HG03175 (cell line): ENCODE data around the gene NCAM2.

ENCODE experiments used
- ATAC-seq: cut with Tn5 transposase; IDR thresholded peaks from one replicate; pipeline ENCODE4 v1.9.1; 2021; ENCODE audit warnings: mild to moderate bottlenecking, moderate library complexity; ENCODE audit not compliant: unreplicated experiment

The NCAM2 gene

DNA sequence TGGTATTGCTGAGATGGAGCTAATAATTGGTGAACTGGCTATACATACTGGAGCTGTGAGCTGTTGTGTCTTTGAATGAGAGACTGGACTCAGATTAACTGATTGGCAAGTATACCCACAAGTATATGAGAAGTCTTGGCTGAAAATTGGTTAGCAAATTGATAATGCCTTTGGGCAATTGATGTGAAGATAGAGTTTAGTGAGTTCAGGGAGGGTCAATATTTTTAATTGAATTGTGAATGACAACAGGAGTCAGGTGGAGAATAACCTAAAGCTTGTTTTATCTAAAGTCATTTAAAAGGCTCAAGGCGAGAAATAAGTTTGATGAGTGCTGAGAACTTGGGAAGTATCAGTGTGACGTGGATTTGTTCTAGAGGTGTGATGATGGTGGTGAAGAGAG lies 27.5 kb downstream of the NCAM2 start:
- ATAC-seq = no peak

DNA sequence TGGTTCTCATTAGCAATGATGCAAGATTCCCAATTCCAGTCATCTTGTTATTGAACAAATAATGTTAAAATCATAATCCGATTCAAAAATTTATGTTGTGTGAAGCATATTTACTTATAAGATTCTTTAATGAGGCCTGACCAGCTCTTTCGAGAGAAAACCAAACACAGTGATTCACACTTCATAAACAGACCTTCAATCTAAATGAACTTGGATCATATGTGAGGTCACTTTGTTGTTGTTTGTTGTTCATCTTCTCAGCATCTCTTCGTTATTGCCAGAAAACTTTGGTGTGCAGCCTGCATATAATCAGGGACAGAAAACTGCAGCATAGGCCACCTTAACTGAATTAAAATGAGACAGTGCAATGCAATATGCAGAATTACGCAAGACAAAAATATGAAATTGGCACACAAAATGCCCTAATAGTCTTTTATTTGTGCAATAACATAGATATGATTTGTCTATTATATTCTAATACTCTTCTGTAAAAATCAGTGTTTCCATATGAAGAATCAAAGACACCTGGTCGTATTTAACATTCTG lies 30.1 kb downstream of the NCAM2 start:
- ATAC-seq = no peak

DNA sequence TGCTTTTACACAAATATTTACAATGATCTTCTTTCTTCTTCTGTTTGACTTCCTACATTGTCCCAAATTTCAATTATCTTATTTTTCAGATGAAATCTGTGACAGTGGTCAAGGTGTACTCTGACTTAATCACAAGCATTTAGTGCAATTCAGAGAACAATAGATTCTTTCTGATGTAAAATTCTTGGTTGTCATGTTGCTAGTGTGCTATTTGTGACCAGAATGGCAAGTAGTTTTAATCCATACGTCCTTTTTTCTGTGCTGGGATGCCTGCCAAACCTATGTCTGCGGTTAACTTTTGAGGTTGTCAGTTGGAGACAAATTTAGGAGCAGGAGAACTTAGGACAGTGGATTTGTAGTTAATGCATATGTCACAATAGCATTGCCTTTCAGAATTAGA lies 31.0 kb downstream of the NCAM2 start:
- no peak for ATAC-seq

DNA sequence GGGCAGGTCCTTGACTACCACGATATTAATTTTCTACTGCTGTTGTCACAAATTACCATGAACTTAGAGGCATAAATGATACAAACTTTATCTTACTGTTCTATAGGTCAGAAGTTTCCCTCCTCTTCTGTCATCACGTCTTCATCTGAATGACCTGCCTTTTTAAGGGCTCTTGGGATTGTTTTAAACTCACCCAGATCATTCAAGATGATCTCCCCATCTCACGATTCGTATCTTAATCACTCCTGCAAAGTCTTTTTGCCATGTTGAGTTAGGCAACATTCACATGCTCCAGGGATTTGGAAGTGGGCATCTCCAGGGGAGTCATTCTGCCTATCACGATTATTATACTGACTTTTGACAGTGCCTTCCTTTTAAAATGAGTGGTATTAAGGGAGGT lies 32.1 kb downstream of the NCAM2 start:
- ATAC-seq = no peak

DNA sequence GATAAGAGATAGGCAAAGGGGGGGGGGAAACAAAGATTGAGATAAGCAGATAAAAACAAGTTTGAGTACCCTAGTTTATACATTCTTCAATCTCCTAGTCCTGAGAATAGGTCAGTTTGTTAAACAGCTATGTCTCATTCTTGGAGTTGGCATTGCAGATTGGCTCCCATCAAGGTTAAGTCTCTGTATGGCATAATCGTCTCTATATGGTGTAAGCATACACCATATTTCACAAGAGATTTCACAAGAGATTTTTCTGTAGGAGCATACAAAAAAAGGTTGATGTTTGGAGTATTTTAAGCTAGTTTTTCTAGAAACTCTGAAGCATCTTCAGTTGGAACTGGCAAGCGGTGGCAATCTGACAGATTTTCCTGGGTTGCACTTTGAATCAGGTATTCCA lies 35.8 kb downstream of the NCAM2 start:
- no peak for ATAC-seq

DNA sequence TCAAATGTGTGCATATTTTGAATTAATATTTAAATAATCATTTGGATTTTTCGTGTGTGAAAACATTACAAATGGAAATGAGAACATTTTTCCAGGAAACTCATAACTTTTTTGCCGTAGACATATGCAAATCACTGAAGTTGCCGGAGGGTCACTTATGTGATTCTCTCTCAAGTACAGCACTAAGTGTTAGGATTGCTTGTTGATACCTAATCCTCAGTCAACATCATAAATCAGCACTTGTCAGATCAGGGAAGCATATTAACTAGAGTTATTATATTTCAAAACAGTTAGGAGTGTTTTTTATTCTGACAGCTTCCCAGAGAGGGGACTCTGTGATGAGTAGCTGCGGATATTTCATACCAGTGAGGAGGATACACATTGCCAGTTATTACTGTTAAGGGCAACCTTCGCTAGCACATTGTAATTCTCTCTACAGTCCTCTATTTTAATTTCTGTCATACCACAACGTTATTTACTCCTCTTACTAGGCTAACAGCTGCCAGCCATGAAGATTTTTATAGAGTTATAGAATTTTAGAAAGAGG lies 41.5 kb downstream of the NCAM2 start:
- no peak for ATAC-seq

DNA sequence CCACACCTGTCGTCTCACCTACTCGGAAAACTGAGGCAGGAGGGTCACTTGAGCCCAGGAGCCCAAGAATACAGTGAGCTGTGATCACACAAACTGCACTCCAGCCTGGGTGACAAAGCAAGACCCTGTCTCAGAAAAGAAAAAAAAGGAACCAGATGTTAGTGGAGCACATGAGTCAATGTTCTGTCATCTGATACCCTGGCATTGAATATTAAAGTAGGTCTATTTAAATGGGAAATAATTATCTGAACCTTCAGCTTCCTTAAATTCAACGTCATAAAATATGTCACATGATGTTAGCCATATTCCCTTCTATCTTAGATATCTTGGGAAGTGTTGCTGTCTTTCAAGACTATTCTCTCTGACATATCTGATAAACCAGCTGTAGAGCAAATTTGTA lies 47.3 kb downstream of the NCAM2 start:
- ATAC-seq = no peak

DNA sequence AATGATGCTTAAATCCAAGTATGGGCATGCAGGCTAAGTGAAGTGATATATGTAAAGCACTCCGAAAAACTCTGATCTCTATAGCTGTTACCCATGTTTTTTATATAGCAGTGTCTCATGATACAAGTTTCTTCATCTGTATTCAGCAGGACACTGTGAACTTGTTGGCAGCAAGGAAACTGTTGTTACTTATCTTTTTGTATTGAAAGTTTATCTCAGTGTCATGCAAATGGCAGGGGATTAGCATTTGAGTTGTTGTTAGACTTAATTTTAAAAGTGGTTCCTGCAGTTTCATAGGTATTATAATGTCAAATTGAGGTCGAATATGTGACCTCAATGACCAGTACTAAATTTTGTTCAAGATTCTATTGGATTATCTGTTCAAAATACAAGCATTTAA lies 47.9 kb downstream of the NCAM2 start:
- ATAC-seq = no peak

DNA sequence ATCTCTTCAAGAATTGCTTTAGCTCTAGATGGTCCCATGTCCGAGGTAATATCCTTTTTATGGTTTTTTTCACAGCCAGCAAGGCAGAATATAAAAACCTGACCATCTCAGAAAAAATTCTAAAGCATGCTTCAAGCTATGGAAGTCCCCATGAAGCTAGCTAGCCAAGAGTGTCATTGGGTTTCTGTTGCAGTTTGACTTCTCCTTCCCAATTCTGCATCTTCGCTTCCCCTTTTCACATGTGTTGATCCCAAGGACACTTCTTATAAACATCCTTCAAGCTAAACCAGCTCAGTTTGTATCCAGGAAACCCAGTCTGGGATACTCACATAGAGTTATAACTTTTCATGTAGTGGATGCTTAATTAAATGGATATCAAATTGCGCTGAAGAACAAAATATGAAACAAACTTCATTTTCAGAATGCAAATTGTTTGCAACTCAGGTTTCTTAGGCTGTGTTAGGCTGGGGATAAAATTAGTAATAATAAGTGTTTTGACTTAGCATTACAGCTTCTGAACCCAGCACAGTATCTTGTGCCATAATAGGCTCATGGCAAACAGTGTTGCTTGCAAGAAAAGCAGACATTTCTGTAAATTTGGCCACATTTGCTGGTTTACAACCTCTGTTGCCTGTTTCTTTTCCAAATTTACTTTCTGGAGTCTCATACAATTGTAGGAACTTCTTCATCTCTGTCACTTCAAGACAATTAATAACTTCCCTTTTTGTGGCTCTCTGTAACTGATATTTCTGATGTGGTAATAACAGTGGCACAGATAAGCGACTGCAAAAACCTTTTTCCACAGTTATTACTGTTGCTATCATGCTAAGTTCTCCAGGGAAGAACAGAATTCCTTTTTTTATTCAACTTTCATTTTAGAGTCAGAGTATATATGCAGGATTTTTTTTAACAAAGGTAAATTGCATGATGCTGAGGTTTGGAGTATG lies 53.2 kb downstream of the NCAM2 start:
- ATAC-seq = no peak

DNA sequence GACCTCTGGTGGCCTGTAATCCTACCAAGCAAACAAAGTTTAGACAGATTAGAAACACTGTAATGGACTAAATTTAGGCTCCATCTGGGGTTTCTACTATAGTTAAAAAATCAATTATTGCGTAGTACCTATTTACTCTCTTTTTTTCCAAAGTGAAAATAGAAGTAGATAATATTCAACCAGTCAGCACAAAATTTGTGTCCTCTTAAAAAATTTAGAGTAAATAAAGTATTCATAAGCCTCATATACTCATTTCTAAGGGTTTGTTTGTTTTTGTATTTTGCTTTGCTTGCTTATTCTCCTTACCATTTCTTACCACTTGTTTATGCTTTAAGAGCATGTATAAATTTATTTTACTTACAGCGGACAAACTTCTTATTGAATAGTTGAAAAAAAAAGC lies 54.5 kb downstream of the NCAM2 start:
- ATAC-seq = no peak

DNA sequence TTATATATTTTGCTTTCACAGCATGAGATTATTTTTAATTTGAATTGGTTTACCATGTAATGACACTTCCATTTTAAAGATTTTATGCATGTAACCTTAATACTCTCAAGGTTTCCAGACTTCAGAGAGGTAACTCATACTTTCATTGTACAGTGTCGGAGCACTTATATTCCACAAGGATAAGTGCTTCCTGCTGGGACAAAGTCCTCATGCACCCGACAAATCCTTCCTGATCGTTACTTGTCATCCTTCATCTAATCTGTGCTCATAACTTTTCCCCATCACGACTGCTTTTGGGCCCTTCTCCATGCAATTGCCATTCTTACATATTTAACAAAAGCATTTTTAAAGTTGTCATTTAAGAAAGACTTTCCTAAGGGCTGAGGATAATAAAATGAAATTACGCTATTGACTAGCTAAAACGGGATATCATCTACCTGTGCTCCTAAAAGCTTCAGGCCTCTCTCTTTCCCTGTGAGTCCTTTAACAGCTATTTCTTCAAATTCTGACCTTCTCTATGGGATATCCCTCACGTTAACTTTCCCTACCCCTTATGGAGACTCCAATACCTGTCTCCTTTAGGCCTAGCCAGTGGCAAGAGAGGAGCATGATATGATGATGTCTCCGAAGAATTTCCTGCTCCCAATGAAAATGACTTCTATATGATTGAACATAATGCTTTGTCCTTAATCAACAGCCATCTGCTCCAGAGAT lies 59.3 kb downstream of the NCAM2 start:
- ATAC-seq = no peak

DNA sequence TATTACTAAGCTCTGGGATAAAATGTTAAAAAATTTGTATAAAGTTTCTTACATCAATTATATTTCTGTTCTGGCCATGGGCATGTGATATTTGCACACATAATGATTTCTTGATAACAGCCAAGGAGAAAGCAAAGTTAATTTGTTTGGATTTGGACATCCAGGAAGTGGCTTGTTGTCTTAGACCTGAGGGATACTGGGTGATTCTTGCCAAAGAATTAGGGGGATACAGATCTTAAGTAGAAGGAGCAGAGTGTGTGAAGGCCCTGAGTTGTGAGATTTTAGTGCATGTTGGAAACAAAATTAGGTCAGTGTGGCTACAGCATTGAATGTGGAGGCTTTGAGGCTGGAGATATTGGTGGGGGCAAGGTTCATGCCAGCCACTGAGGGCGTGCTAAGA lies 65.6 kb downstream of the NCAM2 start:
- no peak for ATAC-seq

DNA sequence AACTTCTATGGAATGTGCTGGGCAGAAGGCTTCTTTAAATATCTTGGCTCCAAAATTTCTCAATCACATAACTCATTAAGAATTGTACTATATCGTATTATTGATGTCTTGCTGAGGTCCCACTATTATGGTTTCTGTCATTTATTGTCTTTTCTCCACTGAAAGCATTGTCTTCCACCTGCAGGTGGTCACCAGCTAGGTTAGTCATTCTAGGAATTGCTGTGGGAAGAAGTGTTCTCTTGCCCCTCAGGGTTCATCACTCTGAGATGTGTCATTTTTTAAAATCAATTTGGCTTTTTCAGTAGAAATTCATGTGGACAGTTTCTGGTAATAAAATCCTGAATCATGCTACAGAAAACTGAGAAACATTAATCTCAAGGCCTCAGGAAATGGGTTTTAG lies 66.1 kb downstream of the NCAM2 start:
- no peak for ATAC-seq

DNA sequence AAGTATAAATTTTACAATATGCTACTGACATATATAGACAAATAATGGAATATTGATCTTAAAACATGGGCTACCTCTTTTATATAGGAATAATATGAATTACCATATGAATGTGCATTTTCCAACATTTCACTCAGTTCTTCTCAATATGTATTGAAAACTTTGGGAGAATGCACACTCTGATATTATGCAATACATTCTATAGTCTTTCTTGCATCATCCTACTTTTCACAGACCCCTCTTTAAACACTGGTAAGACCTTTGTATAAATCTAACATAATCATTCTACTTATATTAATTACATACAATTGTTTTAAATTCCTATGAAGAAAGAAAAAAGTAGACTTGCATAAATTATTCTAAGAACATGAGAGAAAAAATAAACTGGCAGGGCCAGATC lies 69.2 kb downstream of the NCAM2 start:
- ATAC-seq = no peak

DNA sequence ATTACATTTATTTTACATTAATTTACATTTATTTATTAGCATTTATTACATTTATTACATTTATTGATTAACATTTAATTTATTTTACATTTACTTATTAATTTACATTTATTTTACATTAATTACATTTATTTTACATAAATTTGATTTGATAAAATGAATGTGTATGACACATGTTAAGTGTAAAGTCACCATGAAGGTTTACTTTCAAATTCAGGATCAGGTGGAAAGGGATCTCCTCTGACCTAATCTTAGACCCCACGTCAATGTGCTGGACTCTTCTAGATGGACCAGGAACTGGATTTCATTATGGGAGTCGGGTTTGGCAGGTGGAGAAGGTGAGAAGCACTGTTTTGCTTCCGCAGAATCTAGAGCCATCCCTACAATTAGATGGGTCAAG lies 76.1 kb downstream of the NCAM2 start:
- ATAC-seq = no peak

DNA sequence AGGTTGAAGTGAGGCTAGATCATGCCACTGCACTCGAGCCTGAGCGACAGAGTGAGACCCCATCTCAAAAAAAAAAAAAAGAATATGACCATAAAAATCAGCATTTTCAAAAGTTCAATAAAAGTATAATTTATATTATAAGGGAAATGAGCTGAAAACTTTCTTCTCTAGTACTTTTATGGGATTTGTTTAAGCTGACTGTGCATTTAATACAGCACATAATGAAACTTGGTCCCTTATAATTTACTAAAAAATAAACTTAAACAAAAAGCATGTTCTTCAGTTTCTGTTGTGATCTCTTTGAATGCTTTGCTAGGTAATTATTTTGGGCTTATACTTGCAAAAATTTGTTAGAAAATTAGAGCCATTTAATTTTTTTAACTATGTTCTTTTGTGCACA lies 77.8 kb downstream of the NCAM2 start:
- no peak for ATAC-seq

DNA sequence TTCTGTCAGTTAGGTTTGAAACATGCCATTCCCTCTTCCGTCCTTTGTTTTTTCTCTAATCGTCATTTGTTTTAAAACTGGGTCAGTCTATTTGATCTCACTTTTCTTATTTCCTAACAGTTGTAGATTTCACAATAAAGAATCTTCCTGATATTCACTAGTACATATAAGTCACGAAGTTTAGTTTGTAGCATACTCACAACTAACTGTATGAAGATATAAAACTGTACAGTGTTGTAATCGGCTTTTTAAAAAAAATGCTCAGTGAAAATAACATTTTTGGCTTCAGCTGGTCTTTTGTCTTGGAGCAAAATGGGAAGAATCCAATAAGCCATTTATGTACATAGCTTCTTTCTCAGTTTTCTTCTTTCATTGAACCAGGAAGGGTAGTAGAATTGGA lies 78.3 kb downstream of the NCAM2 start:
- no peak for ATAC-seq

DNA sequence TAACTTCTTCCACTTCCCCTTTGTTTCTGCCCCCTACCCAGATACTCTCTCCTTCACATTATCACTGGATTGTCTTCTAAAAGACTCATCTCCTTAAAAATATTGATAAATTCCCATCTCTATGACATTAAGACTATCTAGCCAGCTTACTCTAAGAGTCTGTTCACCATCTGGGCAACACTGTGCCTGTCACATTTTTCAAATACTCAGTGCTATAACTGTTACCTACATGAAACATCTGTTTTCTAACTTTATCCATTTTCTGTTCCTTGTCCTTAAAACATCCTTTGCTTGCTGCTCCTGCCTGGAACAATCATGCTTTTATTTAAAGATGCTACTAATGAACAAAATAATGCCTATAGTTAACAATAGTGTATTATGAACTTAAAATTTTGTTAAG lies 81.4 kb downstream of the NCAM2 start:
- ATAC-seq = no peak

DNA sequence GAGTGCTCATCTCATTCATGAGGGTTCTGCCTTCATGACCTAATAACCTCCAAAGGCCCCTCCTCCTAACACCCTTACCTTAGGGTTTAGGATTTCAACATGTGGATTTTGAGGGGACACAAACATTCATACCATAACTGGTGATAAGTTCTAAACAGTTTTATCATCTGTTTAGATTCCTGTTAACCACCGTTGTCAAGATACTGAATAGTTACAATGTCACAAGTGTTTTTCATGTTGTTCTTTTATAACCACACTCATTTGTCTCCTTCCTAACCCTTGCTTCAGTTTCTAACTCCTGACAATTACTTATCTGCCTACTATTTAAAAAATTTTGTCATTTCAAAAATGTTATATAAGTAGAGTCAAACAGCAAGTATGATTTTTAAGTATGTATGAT lies 86.0 kb downstream of the NCAM2 start:
- no peak for ATAC-seq

DNA sequence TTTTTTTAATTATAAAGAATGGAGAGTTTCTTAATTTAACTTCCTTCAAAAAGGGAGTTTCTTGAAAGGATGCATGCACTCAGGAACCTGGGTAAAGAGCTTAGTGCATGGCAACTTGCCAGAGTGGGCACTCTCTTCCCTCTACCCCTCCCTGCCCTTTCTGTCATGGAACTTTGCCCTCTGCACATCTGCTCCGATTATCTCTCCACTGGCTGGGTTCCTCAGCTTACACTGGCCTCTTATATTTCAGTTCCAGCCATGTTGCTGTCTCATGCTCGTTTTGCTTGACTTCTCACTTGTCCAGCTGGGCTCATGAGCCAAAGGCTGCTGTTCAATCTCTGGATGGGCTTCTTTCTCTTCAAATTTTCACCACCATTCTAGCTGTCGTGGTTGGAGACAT lies 87.0 kb downstream of the NCAM2 start:
- ATAC-seq = no peak

DNA sequence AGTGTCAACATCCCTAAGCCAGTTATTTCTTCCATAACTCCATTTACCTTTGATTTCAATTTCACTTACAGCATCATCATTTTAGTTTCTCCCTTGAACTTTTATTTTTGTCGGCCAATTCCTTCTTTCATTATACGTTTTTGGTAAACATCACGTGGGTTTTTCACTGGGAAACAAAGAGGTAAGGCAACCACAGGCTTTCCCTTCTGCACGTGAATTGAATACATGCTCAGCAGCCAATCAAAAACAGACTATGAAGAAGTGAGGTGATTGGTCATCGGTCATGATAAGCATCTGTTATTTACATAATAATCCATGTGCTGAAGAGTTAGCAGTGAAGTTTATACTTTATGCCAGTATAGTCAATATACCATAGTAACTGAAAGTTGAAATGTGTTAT lies 98.7 kb downstream of the NCAM2 start:
- no peak for ATAC-seq

DNA sequence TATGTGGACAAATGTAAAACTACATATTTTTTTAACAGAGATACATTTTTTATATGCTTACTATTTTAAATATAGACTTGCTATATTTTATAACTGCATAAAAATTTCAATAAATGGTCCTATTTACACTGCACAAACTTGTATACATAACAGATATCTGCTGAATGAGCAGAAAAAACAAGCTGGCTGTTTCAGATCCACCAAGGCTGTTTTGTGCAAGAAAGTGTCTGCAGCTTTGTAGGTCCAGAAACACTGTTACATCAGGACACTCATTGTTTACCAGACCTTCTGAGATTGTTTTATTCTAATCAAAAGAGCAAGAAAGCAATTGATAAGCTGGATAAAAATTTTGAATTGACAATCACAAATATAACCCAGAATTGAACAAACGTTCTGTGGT lies 99.3 kb downstream of the NCAM2 start:
- no peak for ATAC-seq
